ENCODE measurements around the gene MICU1.

DNA sequence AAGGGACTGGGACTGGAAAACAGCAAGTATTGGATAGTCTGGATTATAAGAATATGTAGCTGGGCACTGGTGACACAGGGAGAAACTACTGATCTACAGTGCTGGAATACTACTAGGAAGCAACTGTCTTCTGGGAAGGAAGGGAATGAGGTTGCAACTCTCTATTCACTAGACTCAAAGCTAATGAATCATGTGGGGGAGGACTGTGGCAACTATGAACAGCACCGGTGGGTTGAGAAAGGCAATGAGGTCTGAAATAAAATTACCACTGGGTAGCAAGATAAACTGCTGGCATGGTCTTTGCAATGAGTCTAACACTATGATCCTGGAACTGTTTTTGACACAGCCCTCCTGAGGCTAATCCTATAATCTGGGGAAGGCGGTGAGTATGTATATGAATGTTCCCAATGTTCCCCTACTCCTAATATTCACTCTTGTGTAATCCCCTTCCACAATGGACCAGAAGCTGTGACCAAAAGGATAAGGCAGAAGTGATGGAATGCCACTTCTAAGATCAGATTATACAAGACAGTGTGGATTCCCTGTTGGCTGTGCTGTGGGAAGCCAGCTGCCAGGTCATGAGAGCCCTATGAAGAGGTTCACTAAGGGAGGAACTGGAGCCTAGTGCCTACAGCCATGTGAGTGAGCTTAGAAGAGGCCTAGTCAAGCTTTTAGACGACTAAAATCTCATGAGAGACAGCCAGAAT is 169.8 kb downstream of the MICU1 start:
- TF ChIP-seq GATA3 (IDR thresholded peaks at IDR 0.05; ENCODE audit: low read depth, low read length) (no peak), GATA2 (IDR thresholded peaks at IDR 0.05; ENCODE audit: low read depth, low read length) (no peak)

All from SH-SY5Y (cell line).